CD4-positive, alpha-beta T cell (primary cell): ENCODE measurements around the gene FGFR3. TPM values are rescaled to one million over a fixed set of nuclear protein-coding genes. Genes with fewer than 3 reads are reported as not detected.

Experiments
- ATAC-seq: fragments of 200-7000 bp; cut with Tn5 transposase; one replicate; pipeline ENCODE4 v1.10.0; 2022; ENCODE audit warnings: mild to moderate bottlenecking; ENCODE audit not compliant: poor library complexity
- CTCF ChIA-PET: fragments of 350-600 bp; sonication (Branson Sonifier 250); formaldehyde crosslinking; loops from one replicate; lab custom pipeline; 2021; ENCODE audit warnings: antibody characterized with exemption, inconsistent platforms; lab: Charles Lee
- POLR2A ChIA-PET: fragments of 350-600 bp; sonication (Branson Sonifier 250); formaldehyde crosslinking; loops from one replicate; lab custom pipeline; 2021; ENCODE audit warnings: antibody characterized with exemption, inconsistent platforms; lab: Charles Lee
- DNase-seq, 14 experiments: peaks; one replicate each; pipeline ENCODE4 v3.0.0-alpha.2; 2013 to 2020; ENCODE audit warnings: mixed read lengths in 2 of 14
- H3K27ac ChIP-seq, 2 donors: one replicate each; pipeline versions ENCODE4 v1.5.1 to v1.7.0; 2013; ENCODE audit warnings: low read length in 2 of 2, low read depth in 1 of 2, mild to moderate bottlenecking in 1 of 2
- H3K27me3 ChIP-seq, 2 experiments: 1 replicate in 1 of 2; 2 replicates in 1 of 2; pipeline versions ENCODE4 v1.6.1 to v1.7.0; 2013; ENCODE audit warnings: low read length in 2 of 2, control low read depth in 1 of 2, mild to moderate bottlenecking in 1 of 2, moderate library complexity in 1 of 2; ENCODE audit not compliant: insufficient read depth in 2 of 2, control insufficient read depth in 1 of 2
- H3K36me3 ChIP-seq: one replicate; pipeline ENCODE4 v1.6.1; 2013; ENCODE audit warnings: low read length, control low read depth; ENCODE audit not compliant: insufficient read depth
- H3K4me1 ChIP-seq: one replicate; pipeline ENCODE4 v1.6.1; 2013; ENCODE audit warnings: low read length, control low read depth; ENCODE audit not compliant: insufficient read depth
- H3K4me3 ChIP-seq: one replicate; pipeline ENCODE4 v1.5.1; 2013; ENCODE audit warnings: mild to moderate bottlenecking, low read length, moderate library complexity
- H3K9me3 ChIP-seq, 2 experiments: 1 replicate in 1 of 2; 2 replicates in 1 of 2; pipeline versions ENCODE4 v1.6.1 to v1.7.0; 2013; ENCODE audit warnings: low read length in 2 of 2, mild to moderate bottlenecking in 2 of 2, control low read depth in 1 of 2, moderate library complexity in 1 of 2; ENCODE audit not compliant: control insufficient read depth in 1 of 2, insufficient read depth in 1 of 2
- H3K27ac Mint-ChIP-seq: one replicate; pipeline ENCODE4 v1.8.0; 2020; ENCODE audit warnings: mixed read lengths
- H3K27me3 Mint-ChIP-seq: one replicate; pipeline ENCODE4 v1.8.0; 2021; ENCODE audit warnings: mixed read lengths
- H3K36me3 Mint-ChIP-seq: one replicate; pipeline ENCODE4 v1.8.0; 2021; ENCODE audit warnings: low read depth, mixed read lengths
- H3K4me1 Mint-ChIP-seq: one replicate; pipeline ENCODE4 v1.8.0; 2021; ENCODE audit warnings: low read depth, mixed read lengths
- H3K4me3 Mint-ChIP-seq: one replicate; pipeline ENCODE4 v1.8.0; 2020; ENCODE audit warnings: mild to moderate bottlenecking, mixed read lengths
- H3K9me3 Mint-ChIP-seq: one replicate; pipeline ENCODE4 v1.8.0; 2020; ENCODE audit warnings: mixed read lengths
- CTCF ChIP-seq: fragments of 200-600 bp; IDR thresholded peaks from one replicate; pipeline ENCODE4 v1.8.0; 2022; ENCODE audit warnings: antibody characterized with exemption, mild to moderate bottlenecking
- intact Hi-C, 2 experiments: fragments of 100-400 bp; cut with DNase I in 1 of 2; cut with micrococcal nuclease in 1 of 2; formaldehyde crosslinking; loops; one replicate each; pipeline versions ENCODE4 v1.15.1 to v1.9.0; 2023 to 2025; cut with DNase I, micrococcal nuclease
- total RNA-seq, 174 experiments: library from RNA in 2 of 174; stranded (reverse) in 2 of 174; gene quantifications; one replicate each; pipeline ENCODE4 v1.2.3 and lab custom pipeline; 2021 to 2026

The FGFR3 gene
- total RNA-seq, 2 experiments from 2014 or later, result 0.33 TPM; not detected in 1

- H3K4me1 ChIP-seq, result peaks cover 3% of the 10 kb centered on the region
- H3K27ac Mint-ChIP-seq, result no peak overlapping the region
- no peaks in the 10 kb centered on the region for H3K9me3 Mint-ChIP-seq
- DNase-seq (no peak), ATAC-seq (no peak)
- no peaks in the 10 kb centered on the region for H3K27me3 ChIP-seq
- no peak overlapping the region for H3K4me3 ChIP-seq
- intact Hi-C loops, result loop anchor here in 1 of 2 experiments (5.0 kb wide), 1 partner anchor 50 kb away; no protein-coding TSS in a partner anchor
- H3K36me3 Mint-ChIP-seq, result peaks cover 73% of the 10 kb centered on the region
- ChIA-PET CTCF (no interaction called here), POLR2A (no interaction called here)
- TF ChIP-seq CTCF, result no peak
- H3K4me1 Mint-ChIP-seq, result no peaks in the 10 kb centered on the region
- peaks cover 79% of the 10 kb centered on the region for H3K36me3 ChIP-seq
- no peaks in the 10 kb centered on the region for H3K9me3 ChIP-seq
- H3K4me3 Mint-ChIP-seq, result no peak overlapping the region
- H3K27me3 Mint-ChIP-seq, result no peaks in the 10 kb centered on the region
- H3K27ac ChIP-seq, result no peak overlapping the region
These were observed 44.0 kb downstream of the FGFR3 start for GRCh38 chr4:1837069-1837468.

GRCh38 chr4:1839282-1839681 lies 46.2 kb downstream of the FGFR3 start:
- DNase-seq, result no peak
- intact Hi-C loops, result loop anchor here in 1 of 2 experiments (5.0 kb wide), 1 partner anchor 48 kb away; no protein-coding TSS in a partner anchor
- Histone ChIP-seq H3K4me3 (no peak overlapping the region), H3K27ac (no peak overlapping the region), H3K9me3 (no peaks in the 10 kb centered on the region), H3K36me3 (peaks cover 75% of the 10 kb centered on the region), H3K4me1 (peaks cover 3% of the 10 kb centered on the region), H3K27me3 (no peaks in the 10 kb centered on the region)
- no peaks in the 10 kb centered on the region for H3K4me1 Mint-ChIP-seq
- no peaks in the 10 kb centered on the region for H3K27me3 Mint-ChIP-seq
- CTCF ChIA-PET, result no interaction called here
- no peak for TF ChIP-seq CTCF
- no peak overlapping the region for H3K4me3 Mint-ChIP-seq
- H3K9me3 Mint-ChIP-seq, result no peaks in the 10 kb centered on the region
- no peak for ATAC-seq
- H3K36me3 Mint-ChIP-seq, result peaks cover 77% of the 10 kb centered on the region
- H3K27ac Mint-ChIP-seq, result no peak overlapping the region
- POLR2A ChIA-PET, result no interaction called here

GRCh38 chr4:1841201-1841886 lies 48.3 kb downstream of the FGFR3 start:
- DNase-seq (no peak), ATAC-seq (no peak)
- no peaks in the 10 kb centered on the region for H3K27me3 Mint-ChIP-seq
- no peaks in the 10 kb centered on the region for H3K4me1 Mint-ChIP-seq
- no peak for TF ChIP-seq CTCF
- H3K36me3 Mint-ChIP-seq, result peaks cover 65% of the 10 kb centered on the region
- ChIA-PET CTCF (no interaction called here), POLR2A (no interaction called here)
- H3K4me1 ChIP-seq, result peaks cover 3% of the 10 kb centered on the region
- H3K27ac ChIP-seq, result no peak overlapping the region
- H3K27me3 ChIP-seq, result no peaks in the 10 kb centered on the region
- intact Hi-C loops, result no loop called here
- H3K4me3 ChIP-seq, result no peak overlapping the region
- no peaks in the 10 kb centered on the region for H3K9me3 Mint-ChIP-seq
- no peak overlapping the region for H3K27ac Mint-ChIP-seq
- H3K4me3 Mint-ChIP-seq, result no peak overlapping the region
- H3K36me3 ChIP-seq, result peaks cover 67% of the 10 kb centered on the region
- no peaks in the 10 kb centered on the region for H3K9me3 ChIP-seq
